NCI-H345 (cell line): Measurements from ENCODE around the gene CEP85.

Experiments
- DNase-seq: peaks from one replicate; lab custom pipeline; 2025; lab: John Stamatoyannopoulos, UW

CEP85 gene, protein sequence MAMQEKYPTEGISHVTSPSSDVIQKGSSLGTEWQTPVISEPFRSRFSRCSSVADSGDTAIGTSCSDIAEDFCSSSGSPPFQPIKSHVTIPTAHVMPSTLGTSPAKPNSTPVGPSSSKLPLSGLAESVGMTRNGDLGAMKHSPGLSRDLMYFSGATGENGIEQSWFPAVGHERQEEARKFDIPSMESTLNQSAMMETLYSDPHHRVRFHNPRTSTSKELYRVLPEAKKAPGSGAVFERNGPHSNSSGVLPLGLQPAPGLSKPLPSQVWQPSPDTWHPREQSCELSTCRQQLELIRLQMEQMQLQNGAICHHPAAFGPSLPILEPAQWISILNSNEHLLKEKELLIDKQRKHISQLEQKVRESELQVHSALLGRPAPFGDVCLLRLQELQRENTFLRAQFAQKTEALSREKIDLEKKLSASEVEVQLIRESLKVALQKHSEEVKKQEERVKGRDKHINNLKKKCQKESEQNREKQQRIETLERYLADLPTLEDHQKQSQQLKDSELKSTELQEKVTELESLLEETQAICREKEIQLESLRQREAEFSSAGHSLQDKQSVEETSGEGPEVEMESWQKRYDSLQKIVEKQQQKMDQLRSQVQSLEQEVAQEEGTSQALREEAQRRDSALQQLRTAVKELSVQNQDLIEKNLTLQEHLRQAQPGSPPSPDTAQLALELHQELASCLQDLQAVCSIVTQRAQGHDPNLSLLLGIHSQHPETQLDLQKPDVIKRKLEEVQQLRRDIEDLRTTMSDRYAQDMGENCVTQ

DNA sequence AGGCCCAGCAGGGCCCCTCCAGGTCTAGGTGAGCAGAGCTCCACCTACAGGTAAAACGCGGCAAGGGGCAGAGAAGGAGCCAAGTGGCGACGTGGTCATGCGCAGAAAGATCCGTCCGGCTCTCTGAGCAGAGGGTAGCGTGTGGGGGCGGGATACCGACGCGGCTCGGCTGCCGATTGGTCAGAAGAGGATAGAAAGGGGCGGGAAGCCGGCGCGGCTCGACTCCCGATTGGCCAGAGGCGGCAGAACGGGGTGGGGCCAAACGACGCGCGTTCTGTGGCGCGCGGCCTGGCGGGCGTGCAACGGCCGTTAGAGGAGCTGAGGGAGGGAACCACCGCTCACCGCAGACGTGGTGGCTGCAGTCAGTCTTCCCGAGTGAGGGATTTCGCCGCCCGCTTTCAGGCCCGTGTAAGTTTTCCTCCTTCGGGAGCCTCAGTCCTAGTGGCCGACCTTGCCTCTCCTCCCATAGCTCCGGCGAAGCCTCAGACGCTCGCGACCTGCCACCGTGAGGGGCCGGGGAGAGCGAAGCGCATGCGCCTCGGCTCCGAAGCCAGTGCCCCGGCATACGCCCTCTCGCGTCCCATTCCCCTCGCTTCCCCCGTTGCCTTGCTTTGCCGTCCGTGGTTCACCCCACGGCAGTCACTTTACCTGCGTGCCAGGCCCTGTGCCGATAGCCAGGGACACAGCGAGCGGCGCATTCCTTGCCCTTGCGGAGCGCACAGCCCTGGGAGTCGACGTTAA lies at the start of gene CEP85:
Gene CEP85, plus strand, starts transcription at position 298 of the 741 bp plus-strand sequence. CDS start 5,584 bp downstream, outside the sequence.
- DNase-seq: peak; percentile 99

DNA sequence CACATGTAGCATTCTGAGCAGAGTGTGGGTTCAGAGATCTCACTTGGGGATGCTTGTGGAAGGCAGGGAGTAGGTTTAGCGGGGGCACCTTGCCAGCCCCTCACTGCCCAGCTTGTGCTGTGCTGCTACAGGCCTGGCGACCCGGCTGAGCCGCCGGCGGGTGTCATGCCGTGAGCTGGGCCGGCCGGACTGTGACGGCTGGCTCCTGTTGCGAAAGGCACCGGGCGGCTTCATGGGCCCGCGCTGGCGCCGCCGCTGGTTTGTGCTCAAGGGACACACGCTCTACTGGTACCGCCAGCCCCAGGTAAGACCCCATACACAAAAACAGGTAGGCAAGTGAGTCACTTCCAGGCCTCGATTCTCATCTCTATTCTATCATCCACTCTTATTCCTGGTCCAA lies 49.1 kb upstream of the CEP85 start:
- no peak for DNase-seq

DNA sequence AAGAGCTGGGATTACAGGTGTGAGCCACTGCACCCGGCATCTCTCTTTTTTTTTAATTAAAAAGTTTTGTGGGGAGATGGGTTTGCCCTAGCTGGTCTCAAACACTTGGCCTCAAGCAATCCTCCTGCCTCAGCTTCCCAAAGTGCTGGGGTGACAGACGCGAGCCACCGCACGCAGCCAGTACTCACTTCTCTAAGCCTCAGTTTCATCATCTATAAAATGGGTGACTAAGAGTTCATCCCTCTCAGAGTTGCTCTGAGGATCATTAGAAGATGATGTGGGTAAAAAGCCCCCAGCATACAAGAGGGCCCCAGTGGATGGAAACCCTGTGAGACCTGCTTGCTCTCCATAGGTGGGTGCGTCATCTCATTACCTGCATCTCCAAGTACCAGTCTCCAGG lies 46.1 kb upstream of the CEP85 start:
- DNase-seq: no peak

DNA sequence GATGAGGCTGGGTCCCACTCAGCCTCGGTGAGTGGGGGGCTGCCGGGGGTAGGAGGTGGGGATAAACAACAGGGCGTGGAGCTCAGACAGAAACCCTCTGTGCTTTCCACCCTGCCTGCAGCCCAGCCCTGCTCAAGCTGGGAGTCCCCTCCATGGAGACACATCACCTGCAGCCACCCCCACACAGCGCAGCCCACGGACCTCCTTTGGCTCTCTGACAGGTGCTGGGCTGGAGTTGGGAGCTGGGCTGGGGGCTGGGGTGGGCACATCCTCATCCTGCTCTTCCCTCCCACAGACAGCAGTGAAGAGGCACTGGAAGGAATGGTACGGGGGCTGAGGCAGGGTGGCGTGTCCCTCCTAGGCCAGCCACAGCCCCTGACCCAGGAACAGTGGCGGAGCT lies 45.5 kb upstream of the CEP85 start:
- no peak for DNase-seq

DNA sequence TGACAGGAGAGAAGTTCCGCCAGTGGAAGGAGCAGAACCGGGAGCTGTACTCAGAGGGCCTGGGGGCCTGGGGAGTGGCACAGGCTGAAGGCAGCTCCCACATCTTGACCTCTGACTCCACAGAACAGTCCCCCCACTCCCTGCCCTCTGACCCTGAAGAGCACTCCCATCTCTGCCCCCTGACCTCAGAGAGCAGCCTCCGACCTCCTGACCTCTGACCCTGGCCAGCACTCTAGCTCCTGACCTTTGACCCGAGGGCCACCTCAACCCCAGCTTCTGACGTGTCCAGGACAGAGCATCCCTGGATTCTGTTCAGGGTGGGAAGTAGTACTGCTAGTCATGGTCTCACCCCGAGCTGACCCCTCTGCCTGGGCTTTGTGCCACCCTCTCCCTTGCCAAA lies 44.7 kb upstream of the CEP85 start:
- no peak for DNase-seq

DNA sequence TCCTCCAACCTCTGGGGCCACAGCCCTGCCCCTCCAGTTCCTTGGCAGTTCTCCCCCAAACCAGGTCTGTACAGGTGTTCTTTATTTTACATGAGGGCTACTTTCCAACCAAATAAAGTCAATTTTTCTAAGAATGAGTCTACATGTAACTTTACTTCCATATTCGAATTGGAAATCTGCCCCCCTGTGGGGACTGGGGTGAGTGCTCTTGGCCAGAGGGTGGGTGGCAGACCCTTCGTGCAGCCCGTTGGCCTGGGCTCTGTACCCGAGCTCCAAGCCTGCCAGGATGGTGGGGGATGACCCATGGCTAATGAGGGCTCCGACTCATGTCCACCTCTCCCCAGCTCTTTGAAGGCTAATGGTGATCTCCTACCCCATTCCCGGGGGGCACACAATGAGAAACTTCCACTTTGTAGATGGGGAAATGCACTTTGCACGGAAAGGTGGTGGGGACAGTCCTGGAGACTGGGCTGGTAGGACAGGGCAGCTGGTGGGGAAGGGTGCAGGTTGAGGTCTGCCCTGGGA lies 44.2 kb upstream of the CEP85 start:
- DNase-seq: no peak

DNA sequence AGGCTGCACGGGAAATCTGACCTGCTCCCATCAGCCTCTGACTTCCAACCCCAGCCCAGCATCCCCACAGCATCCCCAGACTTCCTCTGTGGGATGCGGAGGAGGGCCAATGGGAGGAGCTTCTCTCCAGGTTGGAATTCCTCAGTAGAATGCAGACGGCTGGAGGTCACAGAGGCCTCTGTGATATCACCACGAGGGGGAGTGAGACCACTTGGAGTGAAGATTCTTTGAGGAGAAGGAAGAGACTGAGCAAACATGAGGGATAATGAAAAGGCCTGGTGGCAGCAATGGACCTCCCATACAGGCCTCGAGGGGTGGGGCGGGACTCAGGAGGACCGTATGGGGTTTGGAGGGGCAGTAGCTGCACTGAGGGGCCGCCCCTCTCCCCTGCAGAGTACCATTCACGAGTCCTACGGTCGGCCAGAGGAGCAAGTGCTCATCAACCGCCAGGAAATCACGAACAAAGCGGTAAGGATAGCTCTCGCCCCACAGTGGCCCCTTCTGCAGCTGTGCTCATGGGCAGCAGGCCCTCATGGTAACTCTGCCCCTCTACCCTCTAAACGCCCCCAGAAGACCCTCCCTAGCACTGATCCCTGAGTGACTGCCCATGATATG lies 43.5 kb upstream of the CEP85 start, which contains the start of gene CATSPER4:
Gene CATSPER4, plus strand, starts transcription at position 230 of the 615 bp plus-strand sequence. Its CDS starts 26 bp downstream, at position 256.
- DNase-seq: no peak

DNA sequence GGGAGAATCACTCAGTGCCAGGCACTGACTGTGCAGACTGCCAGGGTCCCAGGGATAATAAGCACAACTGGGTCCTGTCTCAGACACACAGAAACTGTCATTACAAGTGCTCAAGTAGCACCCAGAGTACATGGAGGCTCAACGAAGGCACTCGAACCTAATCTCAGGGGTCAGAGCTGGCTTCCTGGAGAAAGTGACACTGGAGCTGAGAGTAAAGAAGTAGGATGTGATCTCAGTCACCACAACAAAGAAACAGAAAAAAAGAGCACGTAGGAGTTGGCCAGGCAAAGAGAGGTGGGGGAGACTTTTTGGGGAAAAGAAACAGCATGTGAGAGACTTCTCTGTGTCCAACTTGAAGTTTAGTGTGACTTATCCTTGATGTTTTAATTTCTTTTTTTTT lies 42.3 kb upstream of the CEP85 start:
- DNase-seq: no peak

DNA sequence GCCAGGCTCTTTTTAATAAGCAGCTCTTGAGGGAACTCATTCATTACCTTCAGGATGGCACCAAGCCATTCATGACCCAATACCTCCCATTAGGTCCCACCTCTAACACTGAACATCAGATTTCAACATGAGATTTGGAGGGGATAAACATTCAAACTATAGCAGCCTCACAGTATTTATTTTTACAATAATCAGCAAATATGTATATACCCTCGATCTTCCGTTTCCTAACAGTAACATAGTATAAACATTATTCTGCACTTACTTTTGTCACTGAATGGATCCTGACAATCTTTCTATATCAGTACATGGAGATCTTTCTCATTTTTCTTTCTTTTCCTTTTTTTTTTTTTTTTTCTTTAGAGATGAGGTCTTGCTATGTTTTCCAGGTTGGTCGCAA lies 38.2 kb upstream of the CEP85 start:
- DNase-seq: no peak

DNA sequence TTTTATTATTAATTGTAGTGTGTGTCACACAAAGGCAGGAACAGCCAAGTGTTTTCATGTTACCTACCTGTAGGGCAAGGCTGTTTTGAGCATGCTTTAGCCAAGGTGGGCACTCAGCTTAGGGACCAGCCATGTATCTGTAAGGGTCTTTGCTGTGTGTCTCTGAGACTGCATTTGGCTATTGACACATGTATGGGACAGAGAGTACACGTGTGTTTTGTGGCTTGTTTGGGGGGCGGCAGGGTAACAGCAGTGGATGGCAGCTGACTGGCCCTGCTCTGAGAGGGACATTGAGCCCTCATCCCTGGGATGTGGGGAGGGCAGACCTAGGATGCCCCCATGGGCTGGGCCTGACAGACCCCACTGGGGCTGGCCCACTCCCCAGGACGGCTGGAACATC lies 36.7 kb upstream of the CEP85 start:
- no peak for DNase-seq

DNA sequence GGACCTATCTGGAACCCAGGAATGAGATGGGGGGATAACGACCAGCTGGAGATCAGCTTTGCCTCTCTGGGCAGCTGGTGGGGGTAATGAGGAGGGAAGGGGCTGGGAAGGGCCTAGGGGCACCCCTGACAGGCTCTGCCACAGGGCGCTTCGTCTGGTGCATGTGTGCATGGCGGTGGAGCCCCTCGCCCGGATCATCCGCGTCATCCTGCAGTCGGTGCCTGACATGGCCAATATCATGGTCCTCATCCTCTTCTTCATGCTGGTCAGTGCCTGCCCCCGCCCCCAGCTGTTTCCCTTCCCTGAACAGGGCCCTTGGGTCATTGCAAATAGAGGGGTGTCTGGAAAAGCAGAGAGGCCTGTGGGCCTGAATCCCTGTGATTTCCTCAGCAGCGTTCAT lies 36.2 kb upstream of the CEP85 start:
- no peak for DNase-seq

DNA sequence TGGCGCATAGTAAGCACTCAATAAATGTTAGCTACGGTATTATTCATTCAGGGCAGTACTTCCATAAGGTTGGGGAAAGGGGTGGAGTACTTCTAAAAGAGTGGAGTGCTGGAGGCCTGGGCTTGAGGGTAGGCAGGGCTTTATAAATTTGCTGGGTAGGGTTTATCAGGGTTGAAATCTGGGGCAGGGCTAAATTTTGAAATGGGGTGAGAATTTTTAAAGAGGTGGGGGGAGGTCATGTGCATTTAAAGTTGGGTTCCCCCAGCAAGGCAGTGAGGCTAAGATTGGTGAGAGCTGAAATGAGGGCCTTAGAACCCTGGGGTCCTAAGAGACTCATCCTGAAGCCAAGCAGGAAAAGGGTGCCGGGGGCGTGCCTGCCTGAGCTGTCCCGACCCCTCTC lies 33.6 kb upstream of the CEP85 start:
- DNase-seq: no peak

DNA sequence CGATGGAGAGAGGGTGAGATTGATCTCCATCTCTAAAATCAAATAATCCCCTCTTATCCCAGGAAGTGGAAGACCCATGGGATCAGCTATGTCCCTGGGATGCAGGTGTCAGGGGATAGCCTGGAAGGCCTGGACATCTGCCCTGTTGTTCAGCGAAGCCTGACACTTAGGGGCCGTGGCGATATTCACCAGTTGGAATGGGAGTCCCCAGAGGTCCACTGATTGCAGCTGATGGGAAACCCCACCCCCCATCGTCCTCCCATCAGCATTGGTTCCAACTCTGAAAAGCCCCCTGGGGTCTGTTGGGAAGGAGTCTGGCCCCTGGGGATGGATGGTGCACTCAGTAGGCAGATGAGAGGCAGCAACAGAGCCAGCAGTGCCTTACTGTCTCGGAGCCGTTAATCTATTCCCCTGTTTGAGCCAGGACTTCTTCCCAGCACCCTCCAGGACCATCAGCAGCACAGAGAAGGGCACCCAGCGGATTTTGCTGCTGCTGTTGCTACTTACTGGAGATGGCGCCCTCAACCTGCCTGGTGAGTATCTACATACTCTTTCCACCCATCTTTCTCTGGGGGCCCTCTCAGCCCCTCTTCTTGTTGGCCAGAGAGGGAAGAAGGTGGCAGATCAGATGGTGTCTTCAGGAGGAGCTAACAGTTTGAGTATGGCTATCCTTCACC lies 30.2 kb upstream of the CEP85 start:
- no peak for DNase-seq

DNA sequence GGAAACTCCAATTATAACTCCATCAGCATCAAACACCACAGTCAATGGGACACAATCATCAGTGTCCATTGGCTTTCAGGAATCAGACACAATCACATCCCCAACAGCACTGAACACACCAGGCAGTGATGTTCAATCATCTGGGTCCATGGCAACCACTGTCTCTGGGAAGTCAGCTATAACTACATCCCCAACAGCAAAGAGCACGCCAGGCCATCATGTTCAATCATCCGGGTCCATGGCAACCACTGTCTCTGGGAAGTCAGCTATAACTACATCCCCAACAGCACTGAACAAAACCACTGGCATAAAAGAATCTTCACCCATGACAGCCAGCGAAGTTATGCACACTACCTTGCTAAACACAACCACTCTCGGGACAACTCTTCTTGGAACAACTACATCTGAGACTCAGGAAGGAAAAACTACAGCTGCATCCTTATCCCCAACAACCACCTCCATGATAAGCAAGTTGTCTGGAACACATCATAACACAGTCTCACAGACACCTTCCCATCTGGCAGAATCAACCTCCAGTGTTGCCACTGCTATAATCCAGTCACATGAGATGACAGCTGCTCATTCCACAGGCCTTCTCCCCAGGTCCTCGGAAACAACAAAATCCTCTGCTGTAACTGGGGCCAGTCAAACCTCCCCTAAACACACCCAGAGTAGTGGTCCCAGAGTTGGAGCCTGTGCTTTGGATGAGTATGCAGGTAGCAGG lies 23.7 kb upstream of the CEP85 start:
- DNase-seq: no peak

DNA sequence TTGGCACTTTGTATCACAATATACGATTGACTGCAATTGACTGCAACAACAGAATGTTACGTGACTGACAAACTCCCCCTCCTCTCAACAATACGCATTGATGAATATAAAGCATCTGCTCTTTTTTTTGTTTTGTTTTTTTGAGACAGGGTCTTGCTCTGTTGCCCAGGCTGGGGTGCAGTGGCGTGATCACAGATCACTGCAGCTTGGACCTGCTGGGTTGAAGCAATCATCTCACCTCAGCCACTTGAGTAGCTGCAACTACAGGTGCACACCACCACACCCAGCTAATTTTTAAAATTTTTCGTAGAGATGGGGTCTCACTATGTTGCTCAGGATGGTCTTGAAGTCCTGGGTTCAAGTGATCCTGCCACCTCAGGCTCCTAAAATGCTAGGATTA lies 21.3 kb upstream of the CEP85 start:
- DNase-seq: no peak

DNA sequence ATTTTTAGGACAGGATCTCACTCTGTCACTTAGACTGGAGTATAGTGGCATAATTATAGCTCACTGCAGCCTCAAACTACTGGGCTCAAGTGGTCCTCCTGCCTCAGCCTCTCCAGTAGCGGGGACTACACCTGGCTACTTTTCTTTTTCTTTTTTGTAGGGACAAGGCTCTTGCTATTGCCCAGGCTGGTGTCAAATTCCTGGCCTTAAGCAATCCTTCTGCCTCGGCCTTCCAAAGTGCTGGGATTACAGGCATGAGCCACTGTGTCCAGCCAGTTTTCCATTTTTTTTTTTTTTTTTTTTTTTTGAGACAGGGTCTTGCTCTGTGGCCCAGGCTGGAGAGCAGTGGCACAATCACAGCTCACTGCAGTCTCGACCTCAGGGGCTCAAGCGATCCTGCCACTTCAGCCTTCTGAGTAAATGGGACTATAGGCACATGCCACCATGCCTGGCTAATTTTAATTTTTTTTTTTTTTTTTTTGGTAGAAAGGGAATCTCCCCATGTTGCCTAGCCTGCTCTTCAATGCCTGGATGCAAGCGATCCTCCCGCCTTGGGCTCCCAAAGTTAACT lies 20.6 kb upstream of the CEP85 start:
- DNase-seq: no peak

DNA sequence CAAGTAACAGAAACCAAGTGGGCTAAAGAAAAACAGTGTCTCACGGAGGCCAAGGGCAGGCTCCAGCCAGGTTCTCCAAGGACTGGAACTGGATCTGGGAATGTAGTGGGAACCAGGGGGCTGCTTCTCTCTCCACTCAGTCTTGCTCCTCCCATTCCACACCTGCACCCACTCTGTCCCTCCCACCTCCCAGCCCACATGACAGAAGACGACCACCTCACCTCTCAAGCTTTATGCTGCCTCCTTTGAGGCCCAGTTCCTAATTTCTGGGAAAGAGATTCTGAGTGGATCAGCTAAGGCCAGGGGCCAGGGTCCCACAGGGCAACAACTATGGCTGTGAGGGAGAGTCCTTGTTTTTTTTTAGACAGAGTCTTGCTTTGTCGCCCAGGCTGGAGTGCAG lies 18.8 kb upstream of the CEP85 start:
- no peak for DNase-seq

DNA sequence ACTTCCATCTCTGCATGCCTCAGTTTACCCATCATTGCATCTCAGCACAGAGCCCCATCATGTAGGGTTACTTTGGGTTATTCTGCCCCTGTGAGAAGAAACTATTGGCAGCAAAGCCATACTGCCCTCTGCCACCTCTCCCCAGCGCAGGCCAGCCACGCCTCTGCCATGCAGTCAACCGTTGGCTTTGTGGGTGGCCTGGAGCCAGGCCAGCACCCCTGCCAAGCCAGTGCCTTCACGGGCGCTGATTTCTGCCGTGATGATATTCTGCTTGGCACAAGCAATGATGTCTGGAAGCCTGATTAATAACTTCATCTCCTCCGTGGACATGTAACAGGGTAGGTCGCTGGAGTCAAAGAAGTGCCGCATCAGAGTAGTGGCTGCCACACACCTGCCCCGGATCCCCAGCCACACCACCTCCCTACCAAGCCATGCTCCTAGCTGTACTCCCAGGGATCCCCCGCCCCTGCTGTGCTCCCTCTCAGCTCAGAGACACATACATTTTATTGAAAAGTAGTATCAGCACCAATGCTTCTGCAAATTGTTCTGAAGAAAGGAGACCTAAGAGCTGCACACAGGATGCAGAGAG lies 15.0 kb upstream of the CEP85 start:
- peak; percentile 54 for DNase-seq

DNA sequence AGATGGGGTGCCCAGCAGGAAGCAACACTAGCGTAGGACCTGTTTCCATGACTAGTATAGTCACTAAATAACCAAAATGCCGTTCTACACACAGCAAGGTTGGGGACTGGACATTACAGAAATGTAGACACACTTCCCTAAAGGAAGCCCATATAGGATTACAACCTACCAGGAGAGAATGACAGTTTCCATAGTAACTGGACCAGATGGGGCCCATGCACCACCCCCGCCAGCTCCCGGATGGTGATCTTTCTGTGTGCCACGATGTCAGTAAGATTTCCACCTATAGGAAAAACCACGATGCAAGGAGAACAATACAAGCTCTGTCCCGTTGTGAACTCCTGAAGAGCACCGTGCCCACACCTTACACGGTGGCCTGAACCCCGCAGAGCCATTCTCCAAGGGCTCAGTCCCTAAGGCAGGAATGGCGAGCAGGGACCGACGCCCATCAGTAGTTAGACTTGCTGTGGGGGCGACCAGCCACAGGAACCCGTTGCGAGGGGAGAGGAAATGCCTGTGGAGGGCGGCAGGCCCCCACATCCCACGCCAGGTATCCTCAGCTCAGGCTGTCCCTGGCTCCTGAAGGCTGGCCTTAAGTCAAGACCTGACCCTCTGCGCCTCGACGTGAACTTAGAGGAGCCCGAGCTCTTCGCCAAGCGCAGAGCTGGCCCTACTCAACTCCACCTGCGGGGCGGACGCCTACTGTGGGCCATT lies 13.6 kb upstream of the CEP85 start:
- DNase-seq: no peak
